ENCODE results near the gene ZNF329.
A peak's percentile ranks its signal among the peaks of the same experiment; 100 is the strongest.

- TF ChIP-seq CTCF (IDR thresholded peaks at IDR 0.05; ENCODE audit: insufficient read depth, low read length) = no peak
- peak; percentile 60 for TF ChIP-seq GABPA (IDR thresholded peaks at IDR 0.05; ENCODE audit: low read depth)
- TF ChIP-seq REST (IDR thresholded peaks at IDR 0.05; ENCODE audit: insufficient replicate concordance, low read depth) = peak; percentile 65
Measured at GRCh38 chr19:58182989-58183816, 32.6 kb upstream of the ZNF329 start, which contains the start of gene ZNF274.

All from HL-60 (cell line).